Parietal lobe (tissue), 1 donor: ENCODE measurements around the gene FBXL3. TPM values are rescaled to one million over a fixed set of nuclear protein-coding genes. Genes with fewer than 3 reads are reported as not detected.

Experiments used
- total RNA-seq: library from RNA; depleted of rRNA; stranded (reverse); fragments of >200 nt; gene quantifications from one replicate; pipeline ENCODE4 v1.2.3, GENCODE V29; 2014

FBXL3 gene
- 117 TPM for total RNA-seq

GRCh38 chr13:77026861-77027621, at the start of gene FBXL3:
TSS of gene FBXL3 (minus strand) at chr13:77027159. CDS start at chr13:77021860, 5,299 bp downstream.

DNA sequence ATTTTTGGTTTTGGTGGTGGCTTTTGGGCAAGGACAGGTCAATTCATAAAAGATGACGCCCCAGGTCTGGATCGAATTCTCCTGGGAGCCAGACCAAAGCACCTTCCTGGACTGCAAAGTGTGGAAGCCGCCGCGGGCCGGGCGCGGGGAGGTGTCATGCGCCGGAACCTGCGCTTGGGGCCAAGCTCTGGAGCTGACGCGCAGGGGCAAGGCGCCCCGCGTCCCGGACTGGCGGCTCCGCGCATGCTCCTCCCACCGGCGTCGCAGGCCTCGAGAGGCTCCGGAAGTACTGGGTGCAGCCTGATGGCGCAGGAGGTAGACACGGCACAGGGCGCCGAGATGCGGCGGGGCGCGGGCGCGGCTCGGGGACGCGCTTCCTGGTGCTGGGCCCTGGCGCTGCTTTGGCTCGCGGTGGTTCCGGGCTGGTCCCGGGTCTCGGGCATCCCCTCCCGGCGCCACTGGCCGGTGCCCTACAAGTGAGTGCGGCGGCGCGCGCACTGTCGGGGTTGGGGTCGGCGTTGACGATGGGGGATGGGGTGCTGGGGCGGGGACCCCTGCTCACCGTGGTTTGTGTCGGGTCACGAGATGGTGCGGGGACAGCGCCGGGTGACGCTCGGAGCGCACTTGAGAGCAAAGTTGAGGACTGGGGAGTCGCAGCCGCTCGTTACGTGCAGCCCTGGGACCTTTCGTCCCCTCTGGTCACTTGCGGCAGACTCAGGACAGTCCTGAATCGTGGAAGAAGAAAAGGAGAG, 35.0 kb downstream of the FBXL3 start, which contains the start of gene CLN5:
TSS of gene CLN5 (plus strand) at position 286 of the 752 bp plus-strand sequence. CDS start at position 304, 18 bp downstream.

Other genes starting within 250 kb of the FBXL3 start
- gene KCTD12, start 140.8 kb downstream of the FBXL3 start, total RNA-seq, result 152 TPM
- gene ACOD1, start 78.6 kb downstream of the FBXL3 start, total RNA-seq, result not detected
- 36.9 TPM for gene CLN5, start 35.1 kb downstream of the FBXL3 start, total RNA-seq